ENCODE measurements around the gene TCF7L1.

TCF7L1 gene

DNA sequence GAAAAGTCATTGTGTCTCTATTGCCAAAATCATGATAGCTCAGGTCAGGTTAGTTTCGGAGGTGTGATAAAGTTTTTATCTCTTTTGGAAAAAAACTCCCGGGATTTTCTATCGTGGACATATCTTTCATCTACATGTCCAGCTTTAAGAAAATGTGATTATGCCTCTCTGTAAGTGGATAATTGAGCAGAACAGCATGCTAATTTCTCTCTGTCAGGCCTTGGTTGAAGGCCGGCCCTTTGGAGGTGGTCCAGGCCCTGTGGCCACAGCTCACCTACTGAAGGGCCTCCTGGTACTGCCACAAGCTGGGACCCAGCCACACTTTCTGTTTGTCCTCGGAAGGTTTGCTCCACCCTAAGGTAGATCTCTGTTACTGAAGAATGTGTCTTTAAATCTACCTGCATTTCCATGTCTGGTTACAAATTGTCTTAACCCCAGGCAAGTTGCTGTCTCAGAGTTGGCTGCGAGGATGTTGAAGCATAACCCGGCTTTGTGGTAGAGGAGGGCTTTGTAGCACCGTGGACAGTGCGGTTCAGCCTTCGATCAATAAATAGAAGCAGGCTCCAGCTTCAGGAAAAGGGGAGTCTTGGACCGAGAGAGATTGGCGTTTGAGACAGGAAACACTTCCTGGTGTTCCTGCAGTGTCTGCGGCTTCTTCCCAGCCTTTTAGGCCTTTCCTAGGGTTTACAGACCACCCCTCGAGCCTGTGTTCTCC is 25.5 kb downstream of the TCF7L1 start:
- Histone ChIP-seq H3K4me3 (ENCODE audit: low read depth in 1 of 2, low read length in 1 of 2) (no peak overlapping the region), H3K4me1 (ENCODE audit: control insufficient read depth in 1 of 2, insufficient read depth in 1 of 2, low read depth in 1 of 2, low read length in 1 of 2) (no peaks in the 10 kb centered on the region)

GRCh38 chr2:85159589-85159988 is 26.4 kb downstream of the TCF7L1 start:
- H3K36me3 ChIP-seq = no peaks in the 10 kb centered on the region
- no peak overlapping the region for H3K27ac ChIP-seq
- no peaks in the 10 kb centered on the region for H3K4me1 ChIP-seq (ENCODE audit: control insufficient read depth in 1 of 2, insufficient read depth in 1 of 2, low read depth in 1 of 2, low read length in 1 of 2)
- no peak for TF ChIP-seq CTCF (IDR thresholded peaks at IDR 0.05)
- H3K4me3 ChIP-seq (ENCODE audit: low read depth in 1 of 2, low read length in 1 of 2) = no peak overlapping the region
- no peaks in the 10 kb centered on the region for H3K27me3 ChIP-seq
- no peaks in the 10 kb centered on the region for H3K9me3 ChIP-seq

More for the DNA sequence above, 25.5 kb downstream of the TCF7L1 start:
- Histone ChIP-seq H3K9me3 (no peaks in the 10 kb centered on the region), H3K27ac (no peak overlapping the region), H3K27me3 (no peaks in the 10 kb centered on the region), H3K36me3 (no peaks in the 10 kb centered on the region)
- no peak for TF ChIP-seq CTCF (IDR thresholded peaks at IDR 0.05)

DNA sequence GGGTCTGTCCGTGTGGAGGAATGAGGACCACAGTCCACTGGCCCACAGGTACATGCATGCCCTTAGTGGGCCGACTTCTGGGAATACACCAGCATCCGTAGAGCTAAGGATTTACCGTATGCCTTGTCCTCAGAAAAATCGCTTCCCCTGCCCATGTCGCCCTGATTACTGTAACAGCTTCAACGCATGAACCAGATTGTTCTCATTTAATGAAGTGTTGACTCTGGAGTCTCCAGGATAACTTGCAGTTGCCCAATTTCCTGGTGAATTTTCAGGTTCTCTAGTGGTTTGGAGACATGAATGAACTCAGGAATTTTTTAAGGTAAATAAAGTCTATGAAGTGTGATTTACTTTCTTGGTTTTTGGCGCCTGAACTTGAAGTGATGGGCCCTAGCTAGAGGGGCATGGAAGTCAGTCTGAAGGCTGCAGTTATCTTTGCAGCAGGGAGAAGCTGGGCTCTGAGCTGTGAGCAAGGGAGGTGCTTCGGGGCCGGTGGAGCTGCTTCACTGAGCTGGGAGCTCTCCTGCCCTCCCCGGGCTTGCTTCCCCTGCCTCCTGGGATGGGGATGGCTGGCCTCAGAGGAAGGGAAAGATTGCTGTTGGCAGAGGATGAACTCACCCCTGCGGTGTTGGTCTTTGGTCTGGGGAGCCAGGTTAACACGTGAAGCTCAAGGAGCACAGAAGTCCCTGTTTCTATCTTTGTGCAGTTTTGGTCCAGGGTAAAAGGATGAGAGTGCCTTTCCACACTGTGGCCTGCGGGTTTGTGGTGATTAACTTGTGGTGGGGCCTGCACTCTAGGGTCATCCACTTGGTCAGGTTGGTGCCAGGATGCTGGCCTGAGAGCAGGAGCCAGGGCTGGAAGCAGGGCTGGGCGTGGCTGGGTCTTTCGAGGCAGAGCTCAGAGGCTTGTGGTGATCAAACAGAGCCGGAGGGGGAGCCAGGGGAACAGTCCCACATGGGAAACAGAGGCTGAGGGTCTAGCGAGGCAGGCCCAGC is 28.1 kb downstream of the TCF7L1 start:
- no peak overlapping the region for H3K27ac ChIP-seq
- H3K9me3 ChIP-seq = no peaks in the 10 kb centered on the region
- no peak overlapping the region for H3K4me3 ChIP-seq (ENCODE audit: low read depth in 1 of 2, low read length in 1 of 2)
- no peaks in the 10 kb centered on the region for H3K27me3 ChIP-seq
- no peak for TF ChIP-seq CTCF (IDR thresholded peaks at IDR 0.05)
- no peaks in the 10 kb centered on the region for H3K36me3 ChIP-seq
- no peaks in the 10 kb centered on the region for H3K4me1 ChIP-seq (ENCODE audit: control insufficient read depth in 1 of 2, insufficient read depth in 1 of 2, low read depth in 1 of 2, low read length in 1 of 2)

GRCh38 chr2:85162746-85163301 is 29.6 kb downstream of the TCF7L1 start:
- no peak overlapping the region for H3K4me3 ChIP-seq (ENCODE audit: low read depth in 1 of 2, low read length in 1 of 2)
- no peaks in the 10 kb centered on the region for H3K4me1 ChIP-seq (ENCODE audit: control insufficient read depth in 1 of 2, insufficient read depth in 1 of 2, low read depth in 1 of 2, low read length in 1 of 2)
- H3K9me3 ChIP-seq = no peaks in the 10 kb centered on the region
- no peak overlapping the region for H3K27ac ChIP-seq
- H3K27me3 ChIP-seq = no peaks in the 10 kb centered on the region
- TF ChIP-seq CTCF (IDR thresholded peaks at IDR 0.05) = no peak
- no peaks in the 10 kb centered on the region for H3K36me3 ChIP-seq

DNA sequence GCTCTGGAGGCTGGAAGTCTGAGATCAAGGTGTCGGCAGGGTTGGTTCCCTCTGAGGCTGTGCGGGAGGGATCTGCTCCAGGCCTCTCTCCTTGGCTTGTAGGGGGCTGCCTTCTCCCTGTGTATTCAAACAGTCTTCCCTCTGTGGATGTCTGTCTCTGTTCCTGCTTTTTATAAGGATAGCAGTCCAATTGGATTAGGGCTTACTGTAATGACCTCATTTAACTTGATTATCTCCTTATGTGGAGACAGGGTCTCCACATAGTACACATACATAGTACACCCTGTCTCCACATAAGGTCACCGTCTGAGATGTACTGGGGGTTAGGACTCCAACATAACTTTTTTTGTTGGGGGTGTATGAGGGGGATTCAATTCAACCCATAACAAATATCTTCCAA is 30.5 kb downstream of the TCF7L1 start:
- Histone ChIP-seq H3K9me3 (no peaks in the 10 kb centered on the region), H3K27ac (no peak overlapping the region)
- TF ChIP-seq CTCF (IDR thresholded peaks at IDR 0.05) = no peak

More for the DNA sequence above, 30.5 kb downstream of the TCF7L1 start:
- no peaks in the 10 kb centered on the region for H3K4me1 ChIP-seq (ENCODE audit: control insufficient read depth in 1 of 2, insufficient read depth in 1 of 2, low read depth in 1 of 2, low read length in 1 of 2)
- no peaks in the 10 kb centered on the region for H3K27me3 ChIP-seq
- no peak overlapping the region for H3K4me3 ChIP-seq (ENCODE audit: low read depth in 1 of 2, low read length in 1 of 2)
- no peaks in the 10 kb centered on the region for H3K36me3 ChIP-seq
